ENCODE measurements around the gene SHISA7.

SHISA7 gene

GRCh38 chr19:55382013-55382412, 61.1 kb downstream of the SHISA7 start:
- H3K4me3 ChIP-seq (replicated peaks in 1 of 2; ENCODE audit: low read depth in 2 of 2, low read length in 2 of 2), result no peak overlapping the region
- no peak for DNase-seq (ENCODE audit: low read depth in 2 of 2)
- no peak for TF ChIP-seq CTCF (IDR thresholded peaks at IDR 0.05; ENCODE audit: low read depth, low read length)

GRCh38 chr19:55379174-55379573, 63.9 kb downstream of the SHISA7 start:
- DNase-seq (ENCODE audit: low read depth in 2 of 2), result no peak
- no peak for TF ChIP-seq CTCF (IDR thresholded peaks at IDR 0.05; ENCODE audit: low read depth, low read length)
- no peak overlapping the region for H3K4me3 ChIP-seq (replicated peaks in 1 of 2; ENCODE audit: low read depth in 2 of 2, low read length in 2 of 2)

Measured in cardiac fibroblast (primary cell).